HG03439 (cell line): ENCODE measurements around the gene ZDHHC7.

Experiments
- ATAC-seq: cut with Tn5 transposase; IDR thresholded peaks from one replicate; pipeline ENCODE4 v1.9.1; 2021; ENCODE audit warnings: mild to moderate bottlenecking, moderate library complexity; ENCODE audit not compliant: unreplicated experiment

ZDHHC7 gene

GRCh38 chr16:84925092-84925772 is 86.1 kb downstream of the ZDHHC7 start:
- no peak for ATAC-seq

DNA sequence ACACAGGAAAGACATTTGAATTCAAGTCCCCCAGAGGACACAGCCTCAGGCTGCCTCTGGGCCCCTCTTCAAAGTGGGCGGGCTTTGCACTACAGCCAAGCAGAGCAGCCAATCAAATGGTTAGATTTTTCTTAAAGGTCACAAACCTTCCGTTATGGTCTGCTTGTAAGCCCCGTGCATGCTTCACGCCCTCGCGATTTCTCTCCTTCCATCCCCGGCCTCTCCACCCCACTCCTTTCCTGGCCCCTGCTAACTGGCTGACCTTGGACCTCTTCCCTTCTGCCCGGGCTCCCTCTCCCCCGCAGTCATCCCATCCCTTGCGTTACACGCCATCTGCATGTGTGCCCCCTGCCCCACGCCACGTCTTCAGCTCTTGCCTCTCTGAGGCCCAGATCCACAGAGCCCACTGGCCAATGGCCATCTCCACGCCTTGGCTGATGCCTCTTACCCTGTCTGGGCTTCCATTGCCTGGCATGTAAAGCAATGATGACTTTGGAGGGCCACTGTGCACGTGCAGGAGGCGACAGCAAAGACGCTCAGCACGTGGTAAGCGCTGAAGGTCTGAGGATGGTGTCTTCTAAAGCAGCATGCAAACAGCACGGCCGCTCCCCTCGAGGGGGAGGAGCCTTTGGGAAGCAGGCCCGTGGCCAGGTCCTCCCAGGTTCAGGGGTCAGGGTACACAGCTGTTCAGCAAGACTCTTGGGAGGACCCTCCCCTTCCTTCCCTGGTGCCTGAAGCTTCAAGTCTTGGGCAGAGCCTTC is 86.8 kb downstream of the ZDHHC7 start:
- ATAC-seq = no peak
